PC-9 (cell line): ENCODE measurements around the gene TXLNB.

ENCODE experiments used
- EZH2 ChIP-seq: fragments of 200-600 bp; sonication (generic); IDR thresholded peaks from 2 replicates; pipeline ENCODE4 v1.8.0; 2017; ENCODE audit warnings: antibody characterized with exemption, low read depth
- TF ChIP-seq, protein P1 (sequence below): fragments of 200-600 bp; sonication (generic); conservative IDR thresholded peaks from 2 replicates; pipeline ENCODE4 v1.6.1; 2017; ENCODE audit warnings: mixed run types, antibody characterized with exemption, mild to moderate bottlenecking, moderate library complexity

DNA sequence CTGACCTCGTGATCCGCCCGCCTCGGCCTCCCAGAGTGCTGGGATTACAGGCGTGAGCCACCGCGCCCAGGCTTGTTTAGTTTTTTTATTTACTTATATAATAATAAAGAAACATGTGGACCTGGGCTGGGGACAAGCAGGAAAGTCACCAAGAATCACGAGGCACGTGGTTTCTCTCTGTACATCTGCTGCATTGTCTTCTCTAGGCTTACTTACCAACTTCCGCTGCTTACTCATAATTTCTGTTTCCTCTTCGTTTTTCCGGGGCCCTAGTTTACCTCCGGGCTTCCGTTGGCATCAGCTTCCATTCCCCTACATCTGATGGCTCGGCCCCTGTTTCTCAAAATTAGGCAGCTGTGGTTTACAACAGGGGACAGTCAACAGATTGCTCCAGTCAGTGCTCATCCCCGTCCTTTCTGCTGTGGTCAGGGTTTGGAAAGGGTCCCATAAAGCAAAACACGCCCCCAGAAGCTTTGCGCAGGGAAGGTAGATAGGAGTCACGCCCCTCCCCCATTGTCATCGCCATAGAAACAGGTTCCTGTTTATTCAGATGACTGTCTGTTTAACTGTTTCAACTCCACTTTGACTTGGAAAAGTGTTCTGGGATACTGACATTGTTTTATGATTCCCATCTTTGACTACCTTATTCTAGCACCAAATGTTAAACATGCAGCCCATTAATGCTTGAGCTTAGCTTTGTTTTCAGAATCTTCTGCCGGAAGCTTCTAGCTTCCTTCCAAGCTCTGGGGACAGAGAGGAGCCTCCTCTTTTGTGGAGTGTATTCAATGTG, 31.9 kb upstream of the TXLNB start:
- TF ChIP-seq, protein P1, sequence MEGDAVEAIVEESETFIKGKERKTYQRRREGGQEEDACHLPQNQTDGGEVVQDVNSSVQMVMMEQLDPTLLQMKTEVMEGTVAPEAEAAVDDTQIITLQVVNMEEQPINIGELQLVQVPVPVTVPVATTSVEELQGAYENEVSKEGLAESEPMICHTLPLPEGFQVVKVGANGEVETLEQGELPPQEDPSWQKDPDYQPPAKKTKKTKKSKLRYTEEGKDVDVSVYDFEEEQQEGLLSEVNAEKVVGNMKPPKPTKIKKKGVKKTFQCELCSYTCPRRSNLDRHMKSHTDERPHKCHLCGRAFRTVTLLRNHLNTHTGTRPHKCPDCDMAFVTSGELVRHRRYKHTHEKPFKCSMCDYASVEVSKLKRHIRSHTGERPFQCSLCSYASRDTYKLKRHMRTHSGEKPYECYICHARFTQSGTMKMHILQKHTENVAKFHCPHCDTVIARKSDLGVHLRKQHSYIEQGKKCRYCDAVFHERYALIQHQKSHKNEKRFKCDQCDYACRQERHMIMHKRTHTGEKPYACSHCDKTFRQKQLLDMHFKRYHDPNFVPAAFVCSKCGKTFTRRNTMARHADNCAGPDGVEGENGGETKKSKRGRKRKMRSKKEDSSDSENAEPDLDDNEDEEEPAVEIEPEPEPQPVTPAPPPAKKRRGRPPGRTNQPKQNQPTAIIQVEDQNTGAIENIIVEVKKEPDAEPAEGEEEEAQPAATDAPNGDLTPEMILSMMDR, result no peak
- no peak for TF ChIP-seq EZH2
